ENCODE data around the gene SHPK.

- TF ChIP-seq, protein P1, sequence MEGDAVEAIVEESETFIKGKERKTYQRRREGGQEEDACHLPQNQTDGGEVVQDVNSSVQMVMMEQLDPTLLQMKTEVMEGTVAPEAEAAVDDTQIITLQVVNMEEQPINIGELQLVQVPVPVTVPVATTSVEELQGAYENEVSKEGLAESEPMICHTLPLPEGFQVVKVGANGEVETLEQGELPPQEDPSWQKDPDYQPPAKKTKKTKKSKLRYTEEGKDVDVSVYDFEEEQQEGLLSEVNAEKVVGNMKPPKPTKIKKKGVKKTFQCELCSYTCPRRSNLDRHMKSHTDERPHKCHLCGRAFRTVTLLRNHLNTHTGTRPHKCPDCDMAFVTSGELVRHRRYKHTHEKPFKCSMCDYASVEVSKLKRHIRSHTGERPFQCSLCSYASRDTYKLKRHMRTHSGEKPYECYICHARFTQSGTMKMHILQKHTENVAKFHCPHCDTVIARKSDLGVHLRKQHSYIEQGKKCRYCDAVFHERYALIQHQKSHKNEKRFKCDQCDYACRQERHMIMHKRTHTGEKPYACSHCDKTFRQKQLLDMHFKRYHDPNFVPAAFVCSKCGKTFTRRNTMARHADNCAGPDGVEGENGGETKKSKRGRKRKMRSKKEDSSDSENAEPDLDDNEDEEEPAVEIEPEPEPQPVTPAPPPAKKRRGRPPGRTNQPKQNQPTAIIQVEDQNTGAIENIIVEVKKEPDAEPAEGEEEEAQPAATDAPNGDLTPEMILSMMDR (IDR thresholded peaks at IDR 0.05) = no peak
- TF ChIP-seq POLR2A (IDR thresholded peaks at IDR 0.05) = peak; percentile 80
These were observed at the start of gene SHPK, which contains the start of gene CTNS for GRCh38 chr17:3636154-3636907.
